ENCODE data around the gene CHFR.
"Not testable (repeated sequence)": the region's sequence is repeated elsewhere in the genome, so short reads cannot be mapped to it uniquely, and the experiment has no call there.

The CHFR gene

DNA sequence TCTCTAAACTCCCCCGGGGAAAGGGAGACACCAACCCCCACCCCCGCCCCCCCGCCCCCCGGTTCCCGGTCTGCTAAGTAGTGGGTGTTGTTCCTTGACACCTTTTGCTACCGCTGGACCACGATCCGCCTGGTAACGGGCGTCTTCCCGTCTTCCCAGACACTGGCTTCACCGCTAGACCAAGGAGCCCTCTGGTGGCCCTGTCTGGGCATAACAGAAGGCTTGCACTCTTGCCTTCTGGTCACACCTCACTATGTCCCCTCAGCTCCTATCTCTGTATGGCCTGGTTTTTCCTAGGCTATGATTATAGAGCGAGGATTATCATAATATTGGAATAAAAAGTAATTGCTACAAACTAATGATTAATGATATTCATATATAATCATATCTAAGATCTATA, 78.0 kb downstream of the CHFR start:
- peak; percentile 20 for DNase-seq (ENCODE audit: low read depth)

DNA sequence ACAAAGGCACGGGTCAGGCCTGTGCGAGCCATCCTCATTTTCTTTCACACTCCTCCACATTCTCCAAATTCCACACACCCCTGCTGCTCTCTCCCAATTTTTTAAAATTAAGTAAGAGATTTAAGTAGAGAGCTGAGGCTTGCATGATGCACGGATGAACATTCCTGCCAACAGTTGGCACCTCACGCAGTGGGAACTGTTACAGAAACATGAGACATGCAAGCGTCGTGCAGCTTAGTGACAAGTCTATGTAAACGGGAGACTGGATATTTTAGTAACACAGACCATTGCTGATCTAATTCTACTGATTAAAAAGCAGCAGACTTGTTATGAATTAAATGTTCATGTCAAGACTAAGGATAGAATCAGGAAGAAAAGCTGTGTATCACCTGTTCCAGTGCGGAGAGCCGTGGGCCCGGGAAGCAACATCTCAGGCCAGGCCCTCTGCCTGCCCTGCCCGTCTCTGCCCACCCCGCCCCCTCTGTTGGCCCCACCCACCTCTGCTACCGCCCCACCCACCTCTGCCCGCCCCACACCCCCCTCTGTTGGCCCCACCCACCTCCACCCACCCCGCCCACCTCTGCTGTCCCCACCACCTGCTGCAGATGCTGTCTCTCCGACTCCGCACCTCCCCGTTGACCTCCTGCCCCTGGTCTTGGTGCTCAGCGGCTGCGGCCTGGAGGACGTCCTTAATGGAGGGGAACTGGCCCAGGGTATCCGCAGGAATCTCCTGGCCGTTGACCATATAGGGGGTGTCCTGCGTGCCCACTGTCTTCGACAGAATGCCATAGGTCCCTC, 79.9 kb downstream of the CHFR start:
- DNase-seq (ENCODE audit: low read depth), result no peak

DNA sequence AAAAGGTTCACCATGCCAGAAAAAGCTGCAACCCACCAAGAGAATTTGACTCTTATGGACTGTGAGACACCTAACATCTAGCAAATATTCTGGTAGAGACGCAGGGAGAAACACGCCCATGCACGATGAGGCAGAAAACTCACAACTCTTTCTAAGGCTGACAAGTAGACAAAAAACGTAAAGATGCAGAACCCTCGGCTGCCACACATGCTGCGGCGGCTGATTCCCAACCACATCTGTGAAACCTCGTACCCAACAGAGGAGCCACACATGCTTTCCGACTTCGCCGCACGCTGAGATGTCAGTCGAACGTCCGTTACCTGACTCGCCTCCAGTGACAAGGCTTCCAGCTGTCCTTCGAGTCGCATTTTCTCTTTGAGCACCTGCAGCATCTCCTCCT, 80.5 kb downstream of the CHFR start:
- no peak for DNase-seq (ENCODE audit: low read depth)

DNA sequence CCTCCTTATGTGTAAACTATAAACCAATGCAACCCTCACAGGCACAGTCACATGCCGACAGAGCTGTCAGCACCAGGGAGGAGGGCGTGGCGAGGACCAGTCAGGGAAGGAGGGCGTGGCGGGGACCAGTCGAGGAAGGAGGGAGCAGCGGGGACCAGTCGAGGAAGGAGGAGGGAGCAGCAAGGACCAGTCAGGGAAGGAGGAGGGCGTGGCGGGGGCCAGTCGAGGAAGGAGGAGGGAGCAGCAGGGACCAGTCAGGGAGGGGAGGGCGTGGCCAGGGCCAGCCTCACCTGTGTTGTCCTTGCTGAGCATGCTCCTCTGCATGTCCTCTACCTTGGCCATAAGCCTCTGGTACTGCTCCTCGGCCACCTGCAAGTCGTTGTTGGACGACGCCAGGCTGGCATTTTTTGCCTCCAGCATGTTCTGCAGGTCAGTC, 83.0 kb downstream of the CHFR start:
- peak; percentile 9 for DNase-seq (ENCODE audit: low read depth)

DNA sequence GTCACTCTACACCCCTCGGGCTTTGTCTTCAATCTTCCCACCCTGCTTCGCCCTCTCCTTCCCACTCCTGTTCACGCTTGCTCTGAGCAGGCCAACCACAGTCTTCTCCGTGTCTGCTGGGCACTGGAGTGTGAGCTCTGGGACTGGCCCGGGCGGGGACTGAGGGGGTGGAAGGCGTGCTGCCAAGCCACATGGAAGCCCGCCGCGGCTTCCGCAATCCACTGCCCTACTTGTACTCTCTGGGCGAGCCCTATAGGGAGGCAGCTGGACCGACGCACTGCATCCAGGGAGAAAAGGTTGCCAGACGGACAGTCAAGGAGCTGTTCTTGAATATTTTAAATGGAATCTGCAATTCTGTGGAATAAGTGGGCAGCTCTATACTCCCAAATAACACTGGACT, 83.5 kb downstream of the CHFR start:
- DNase-seq (ENCODE audit: low read depth), result no peak

DNA sequence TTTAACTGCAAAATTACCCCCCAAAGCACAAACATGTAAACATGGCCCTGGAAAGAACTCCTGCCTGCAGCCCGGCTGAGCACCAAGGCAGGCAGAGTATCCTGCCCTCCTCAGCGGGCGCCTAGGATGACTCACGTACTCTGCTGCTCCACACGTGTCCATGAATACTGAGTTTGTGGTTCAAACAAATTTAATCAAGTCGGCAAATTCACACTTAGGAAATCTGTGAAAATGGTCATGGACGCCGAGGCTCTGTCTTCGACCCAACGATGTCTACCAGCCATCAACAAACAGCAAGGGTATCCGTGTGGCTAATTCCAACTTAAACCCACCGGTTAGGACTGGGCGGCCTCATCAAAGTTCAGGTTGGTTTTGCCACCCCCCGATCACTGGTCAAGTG, 84.3 kb downstream of the CHFR start:
- DNase-seq (ENCODE audit: low read depth), result no peak

DNA sequence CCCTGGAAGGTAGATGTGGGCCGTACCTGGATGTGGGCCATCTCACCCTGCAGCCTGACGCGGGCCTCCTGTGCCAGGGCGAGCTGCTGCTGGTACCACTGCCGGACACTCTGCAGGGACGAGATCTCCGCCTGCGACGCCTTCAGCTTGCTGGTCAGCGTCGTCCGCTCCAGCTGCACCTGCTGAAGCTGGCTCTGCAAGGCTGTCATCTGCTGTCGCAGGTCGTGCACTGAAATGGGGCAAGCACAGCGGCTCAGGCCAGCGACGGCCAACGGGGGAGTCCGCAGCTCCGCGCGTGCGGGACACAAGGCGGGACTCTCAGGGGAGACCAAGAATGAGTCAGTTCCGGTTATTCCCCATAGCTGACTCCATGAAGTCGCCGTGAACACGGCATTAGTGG, 85.7 kb downstream of the CHFR start:
- DNase-seq (ENCODE audit: low read depth), result no peak

DNA sequence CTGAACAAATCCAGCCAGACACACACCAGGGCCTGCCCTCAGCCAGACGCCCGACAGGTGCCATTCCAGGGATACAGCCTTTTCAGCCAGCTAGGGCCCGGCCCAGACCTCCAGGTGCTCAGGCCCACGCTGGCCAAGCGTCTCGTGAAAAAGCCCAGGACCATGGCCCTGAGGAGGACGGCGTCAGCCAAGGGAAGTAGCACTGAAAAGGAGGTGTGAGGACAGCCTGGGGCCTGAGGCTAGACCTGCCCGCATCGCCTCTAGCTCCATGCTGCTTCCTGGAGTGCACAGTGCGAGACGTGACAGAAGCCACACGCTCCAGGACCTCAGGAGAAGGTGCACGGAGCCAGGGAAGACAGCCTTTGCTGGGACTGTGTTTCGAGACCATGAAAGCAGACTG, 88.6 kb downstream of the CHFR start:
- no peak for DNase-seq (ENCODE audit: low read depth)

DNA sequence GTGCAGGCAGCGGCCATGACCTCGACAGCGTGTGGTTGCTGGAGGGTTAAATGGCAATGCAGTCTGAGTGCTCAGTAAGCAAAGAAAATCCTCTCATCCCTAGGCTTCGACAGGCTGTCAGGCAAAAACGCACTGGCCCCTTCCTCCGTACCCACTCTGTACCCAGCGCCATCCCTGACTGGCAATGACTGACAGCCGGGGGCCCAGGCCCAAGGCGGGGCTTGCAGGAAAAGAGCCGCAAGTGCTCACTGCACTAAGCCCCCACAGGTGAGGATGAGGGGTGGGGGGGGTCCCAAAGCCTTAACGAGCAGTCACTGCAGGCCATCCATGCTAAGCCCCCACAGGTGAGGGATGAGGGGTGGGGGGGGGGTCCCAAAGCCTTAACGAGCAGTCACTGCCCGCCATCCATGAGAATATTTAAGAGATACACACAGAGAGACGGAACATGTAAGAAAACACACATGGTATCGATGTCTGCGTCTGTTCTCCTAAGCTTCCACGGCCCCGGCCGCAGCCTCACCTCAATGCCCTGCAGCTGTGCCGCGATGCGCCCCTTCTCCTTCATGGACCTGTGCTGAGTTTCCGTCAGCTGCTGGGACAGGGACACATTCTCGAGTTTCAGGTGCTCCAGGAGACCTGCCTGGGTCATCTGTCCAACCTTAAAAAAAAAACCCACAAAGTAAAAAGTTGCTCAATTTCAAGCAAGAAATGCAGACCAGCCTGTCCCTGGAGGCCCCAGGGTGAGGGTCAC, 89.4 kb downstream of the CHFR start:
- DNase-seq (ENCODE audit: low read depth), result no peak

DNA sequence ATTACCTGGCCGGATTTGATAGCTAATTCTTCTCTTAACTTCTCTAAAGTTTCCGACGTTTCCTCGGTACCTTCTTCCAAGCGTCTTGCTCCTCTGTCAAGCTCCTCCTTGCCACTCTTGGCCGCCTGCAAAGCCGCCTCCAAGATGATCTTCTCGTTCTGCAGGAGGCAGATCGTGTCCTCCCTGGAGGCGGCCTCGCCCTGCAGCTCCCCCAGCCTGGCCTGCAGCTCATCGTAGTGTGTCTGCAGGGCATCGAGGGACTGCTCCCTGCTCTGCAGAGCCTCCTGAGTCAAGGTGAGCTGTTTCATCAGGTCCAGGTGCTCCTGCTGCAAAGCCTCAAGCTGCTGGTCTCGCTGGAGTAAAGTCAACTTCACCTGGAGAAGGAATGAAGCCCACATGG, 91.6 kb downstream of the CHFR start:
- no peak for DNase-seq (ENCODE audit: low read depth)

DNA sequence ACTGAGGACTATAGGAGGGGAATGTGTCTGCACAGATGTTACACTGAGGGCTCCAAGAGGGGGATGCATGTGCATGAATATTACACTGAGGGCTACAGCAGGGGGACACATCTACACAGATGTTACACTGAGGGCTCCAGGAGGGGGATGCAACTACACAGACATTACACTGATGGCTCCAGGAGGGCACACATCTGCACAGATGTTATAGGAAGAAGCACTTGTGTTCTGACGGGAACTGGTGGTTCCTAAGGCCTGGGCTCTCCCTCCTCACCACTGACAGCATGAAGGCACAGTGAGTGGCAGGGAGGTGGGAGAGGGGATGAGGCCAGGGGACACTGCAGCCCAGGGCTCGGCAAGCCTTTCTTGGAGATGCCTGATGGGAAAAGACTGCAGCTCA, 95.5 kb downstream of the CHFR start:
- DNase-seq (ENCODE audit: low read depth), result not testable (repeated sequence)

DNA sequence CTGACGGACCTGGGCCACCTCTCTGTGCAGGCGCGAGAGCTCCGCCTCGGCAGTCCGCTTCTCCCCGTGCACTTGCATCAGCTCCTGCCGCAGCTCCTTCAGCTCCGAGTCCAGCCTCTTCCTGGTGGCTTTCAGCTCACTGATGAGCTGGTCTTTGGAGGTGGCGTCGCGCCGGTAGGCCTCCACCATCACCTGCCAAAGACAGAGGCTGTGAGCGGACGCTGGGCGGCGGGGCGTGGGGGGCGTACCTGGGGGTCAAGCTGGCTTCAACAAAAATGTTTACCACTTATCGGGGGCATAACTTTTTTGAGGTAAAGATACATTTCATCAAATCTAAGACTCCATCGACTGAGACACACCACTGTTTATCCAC, 98.3 kb downstream of the CHFR start:
- no peak for DNase-seq (ENCODE audit: low read depth)

DNA sequence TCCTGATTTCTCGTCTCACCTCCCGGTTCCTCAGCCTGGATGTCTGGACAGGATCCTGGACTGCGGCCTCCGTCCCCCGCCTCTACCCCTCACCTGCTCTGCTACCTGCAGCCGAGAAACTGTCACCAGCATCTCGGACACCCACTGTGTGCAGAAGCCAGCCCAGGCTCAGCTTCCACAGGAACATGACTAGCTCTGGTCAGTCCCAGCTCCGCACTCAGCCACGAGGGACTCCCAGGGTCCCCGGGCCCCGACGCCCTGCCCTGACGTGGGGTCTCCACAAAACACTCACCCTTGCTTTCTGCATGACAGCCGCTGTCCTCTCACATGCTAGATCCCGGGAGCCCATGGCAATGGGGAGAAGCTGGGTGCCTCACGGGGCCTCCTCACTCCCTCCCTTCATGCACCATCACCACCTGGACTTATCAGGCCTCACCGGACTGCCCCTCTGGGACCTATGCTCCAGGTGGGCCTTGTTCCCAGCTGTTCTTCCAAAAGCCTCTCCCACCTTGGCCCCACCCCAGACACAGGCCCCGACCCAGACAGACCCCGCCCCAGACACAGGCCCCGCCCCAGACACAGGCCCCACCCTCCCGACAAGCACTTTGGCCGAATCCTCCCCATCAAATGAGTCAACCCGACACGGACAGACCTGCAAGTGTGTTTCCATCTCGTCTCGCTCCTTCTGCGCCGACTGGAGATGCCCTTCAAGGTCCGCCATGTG, 98.9 kb downstream of the CHFR start:
- no peak for DNase-seq (ENCODE audit: low read depth)

DNA sequence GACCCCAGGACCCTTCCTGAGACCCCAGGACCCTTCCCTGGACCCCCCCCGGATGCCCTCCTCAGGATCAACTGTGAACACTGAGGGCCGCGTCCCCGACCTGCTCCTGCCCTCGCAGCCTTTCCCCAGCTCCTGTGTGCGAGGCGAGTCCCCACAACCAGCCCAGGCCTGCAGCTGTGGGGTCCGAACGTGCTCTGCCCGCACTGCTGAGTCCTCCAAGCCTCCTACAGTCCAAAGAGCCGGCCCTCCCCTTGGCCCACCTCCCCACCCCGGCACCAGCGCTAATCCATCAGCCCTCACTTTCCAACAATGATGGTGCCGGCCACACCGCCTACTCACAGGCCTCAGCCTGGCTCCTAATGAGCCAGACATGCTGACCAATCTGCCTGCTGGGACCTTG, 99.5 kb downstream of the CHFR start:
- no peak for DNase-seq (ENCODE audit: low read depth)

DNA sequence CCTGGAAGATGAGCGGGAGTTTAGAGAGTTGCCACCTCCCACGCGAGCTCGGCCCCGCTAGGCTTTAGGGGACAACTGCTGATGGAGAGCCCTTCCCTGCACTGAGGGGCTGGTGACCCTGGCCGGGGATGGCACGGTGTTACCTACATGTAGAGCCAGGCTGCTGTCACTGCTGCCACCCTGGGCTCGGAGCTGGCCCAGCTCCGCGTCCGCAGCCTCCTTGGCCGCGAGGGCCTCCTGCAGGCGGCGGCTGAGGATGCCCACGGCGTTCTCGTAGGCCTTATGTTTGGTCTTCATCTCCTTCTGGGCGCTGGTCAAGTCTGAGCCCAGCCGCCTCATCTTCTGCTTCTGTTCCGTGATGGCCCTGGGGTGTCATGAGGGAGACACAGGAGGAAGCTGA, 101.2 kb downstream of the CHFR start:
- no peak for DNase-seq (ENCODE audit: low read depth)

DNA sequence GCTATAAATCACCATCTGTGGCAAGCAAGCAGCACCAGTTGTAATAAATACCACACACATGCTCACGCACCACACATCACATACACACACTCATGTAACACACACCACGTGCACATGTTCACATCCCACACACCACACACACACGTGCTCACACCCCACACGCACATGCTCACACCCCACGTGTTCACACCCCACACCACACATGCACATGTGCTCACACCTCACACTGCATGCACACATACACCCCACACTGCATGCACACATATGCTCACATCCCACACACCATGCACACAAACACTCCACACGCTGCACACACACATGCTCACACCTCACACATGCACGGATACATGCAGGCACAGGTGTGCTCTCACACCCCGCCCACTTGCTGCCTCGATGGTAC, 102.8 kb downstream of the CHFR start:
- DNase-seq (ENCODE audit: low read depth), result no peak

DNA sequence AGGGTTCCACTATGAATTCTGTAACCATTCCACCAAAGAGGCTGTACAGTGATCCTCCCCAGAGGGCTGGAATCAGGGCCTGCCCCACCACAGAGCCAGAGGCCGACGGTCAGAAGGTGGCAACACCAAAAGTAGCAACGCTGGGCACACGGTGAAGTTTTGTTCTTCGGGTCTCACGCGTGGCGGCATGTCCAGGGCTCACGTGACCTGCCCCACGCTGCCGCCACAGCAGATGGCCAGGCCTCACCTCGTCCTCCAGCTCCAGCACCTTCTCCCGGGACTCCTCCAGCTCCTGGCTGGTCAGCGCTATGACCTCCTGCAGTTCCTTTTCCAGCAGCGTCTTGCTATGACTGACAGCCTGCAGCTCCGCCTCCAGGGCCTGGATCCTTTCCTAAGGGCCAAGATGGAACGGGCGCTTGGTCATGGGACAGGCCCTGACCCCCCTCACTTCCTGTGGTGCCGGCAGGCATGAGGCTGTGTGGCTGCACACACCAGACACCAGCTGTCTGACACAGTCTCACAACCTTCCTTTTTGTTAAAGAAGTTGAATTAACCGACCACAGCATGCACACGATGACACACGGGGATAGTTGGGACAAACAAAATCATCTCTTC, 103.4 kb downstream of the CHFR start:
- DNase-seq (ENCODE audit: low read depth), result no peak

All from iris pigment epithelial cell (primary cell).